Right lobe of liver (tissue), 4 donors: Measurements from ENCODE around the gene ANXA6.

Experiments used
- CTCF ChIP-seq, 4 donors: fragments of 200-600 bp in 3 of 4; fragments of 450-650 bp in 1 of 4; IDR thresholded peaks; one replicate each; pipeline versions ENCODE4 v1.5.1 to v1.8.0; 2016 to 2022; ENCODE audit warnings: antibody characterized with exemption in 4 of 4, mild to moderate bottlenecking in 2 of 4
- POLR2A ChIP-seq: fragments of 450-650 bp; IDR thresholded peaks from one replicate; pipeline ENCODE4 v1.6.1; 2017; ENCODE audit warnings: antibody characterized with exemption, mild to moderate bottlenecking
- donor health status: DM: no; HTN: no; CAD: no.
- donor health status: DM: no; HTN: no; CAD: no.
- donor health status: DM: no; HTN: yes; CAD: no.

- TF ChIP-seq CTCF (IDR thresholded peaks at IDR 0.05) (no peak), POLR2A (no peak)
Measured at GRCh38 chr5:151095341-151096000, 62.1 kb downstream of the ANXA6 start.
